K562 (cell line): ENCODE data around the gene SPAG17. TPM values are rescaled to one million over a fixed set of nuclear protein-coding genes. Genes with fewer than 3 reads are reported as not detected.

ENCODE experiments used
- ATAC-seq: fragments of 200-7000 bp; cut with Tn5 transposase; 3 replicates; pipeline ENCODE4 v1.9.1; 2020; ENCODE audit warnings: moderate library complexity
- BruUV-seq: library from RNA; stranded (reverse); fragments of 400-500 nt; replicated peaks from 2 replicates; lab custom pipeline; 2021; lab: Mats Ljungman, UMichigan
- CTCF ChIA-PET: fragments of 300-600 bp; formaldehyde crosslinking; extraction: SDS; loops from one replicate; lab custom pipeline; 2021; ENCODE audit warnings: low intra/inter-chr PET ratio; lab: Yijun Ruan, JAX
- POLR2A ChIA-PET: fragments of 300-600, 350-650 bp; sonication (Branson Sonifier 250); formaldehyde crosslinking; extraction: SDS; loops from one replicate; lab custom pipeline; 2021; ENCODE audit warnings: antibody characterized with exemption, inconsistent platforms; lab: Yijun Ruan, JAX
- DNase-seq, 4 experiments: peaks; one replicate each; pipeline versions ENCODE4 v3.0.0 to v3.0.0-alpha.2; 2011 to 2018; ENCODE audit warnings: low spot score in 3 of 4, mixed read lengths in 3 of 4; ENCODE audit errors: extremely low read depth in 1 of 4
- FAIRE-seq: peaks from 2 replicates; lab custom pipeline; 2011; peaks lifted over from hg19 to GRCh38; lab: Jason Lieb, UNC
- H2AFZ ChIP-seq: 2 replicates; pipeline ENCODE4 v1.6.0; 2011; ENCODE audit warnings: low read depth, low read length, control low read depth, inconsistent platforms
- H3K27ac ChIP-seq: fragments of 200-600 bp; 3 replicates; pipeline ENCODE4 v1.8.0; 2011; ENCODE audit warnings: low read depth, mild to moderate bottlenecking, control low read depth, inconsistent platforms, low read length, moderate library complexity, mixed read lengths; ENCODE audit errors: extremely low read depth
- H3K27me3 ChIP-seq, 2 experiments: fragments of 300-600 bp in 1 of 2; 2 replicates in 1 of 2; 3 replicates in 1 of 2; pipeline versions ENCODE4 v1.6.0 to v1.8.0; 2011; ENCODE audit warnings: inconsistent platforms in 2 of 2, low read length in 2 of 2, mild to moderate bottlenecking in 1 of 2, mixed read lengths in 1 of 2, moderate library complexity in 1 of 2; ENCODE audit not compliant: control insufficient read depth in 2 of 2, insufficient read depth in 2 of 2
- H3K36me3 ChIP-seq: fragments of 300-600 bp; 3 replicates; pipeline ENCODE4 v1.8.0; 2011; ENCODE audit warnings: mild to moderate bottlenecking, low read length, inconsistent platforms; ENCODE audit not compliant: control insufficient read depth, insufficient read depth
- H3K4me1 ChIP-seq, 2 experiments: fragments of 200-600 bp in 1 of 2; replicated peaks in 1 of 2; 2 replicates in 1 of 2; 3 replicates in 1 of 2; pipeline versions ENCODE4 v1.5.1 to v1.8.0; 2011; ENCODE audit warnings: inconsistent platforms in 2 of 2, low read length in 2 of 2, mild to moderate bottlenecking in 1 of 2, mixed read lengths in 1 of 2, moderate library complexity in 1 of 2; ENCODE audit not compliant: control insufficient read depth in 2 of 2, insufficient read depth in 2 of 2
- H3K4me2 ChIP-seq: 2 replicates; pipeline ENCODE4 v1.6.1; 2011; ENCODE audit warnings: low read length, control low read depth, inconsistent platforms, mixed read lengths; ENCODE audit not compliant: insufficient read depth
- H3K4me3 ChIP-seq: fragments of 200-600 bp; sonication (generic), shearing (Covaris generic); 2 replicates; pipeline ENCODE4 v1.5.1; 2016; ENCODE audit warnings: control low read depth, inconsistent platforms
- H3K79me2 ChIP-seq: fragments of 200-600 bp; 3 replicates; pipeline ENCODE4 v1.8.0; 2011; ENCODE audit warnings: low read length, inconsistent platforms; ENCODE audit not compliant: control insufficient read depth, insufficient read depth
- H3K9ac ChIP-seq, 2 experiments: 2 replicates each; pipeline versions ENCODE4 v1.6.0 to v1.6.1; 2011; ENCODE audit warnings: low read depth in 2 of 2, low read length in 2 of 2, control low read depth in 1 of 2, inconsistent platforms in 1 of 2, mild to moderate bottlenecking in 1 of 2, mixed read lengths in 1 of 2; ENCODE audit not compliant: insufficient read depth in 1 of 2
- H3K9me1 ChIP-seq: one replicate; pipeline ENCODE4 v1.6.0; 2011; ENCODE audit warnings: inconsistent platforms, mild to moderate bottlenecking, low read length, moderate library complexity; ENCODE audit not compliant: control insufficient read depth, insufficient read depth
- H3K9me3 ChIP-seq: replicated peaks from 2 replicates; pipeline ENCODE4 v1.5.1; 2011; ENCODE audit warnings: low read depth, low read length, inconsistent platforms; ENCODE audit not compliant: control insufficient read depth, insufficient read depth
- H4K20me1 ChIP-seq: replicated peaks from 2 replicates; pipeline ENCODE4 v1.6.1; 2011; ENCODE audit warnings: low read length, inconsistent platforms, mixed read lengths; ENCODE audit not compliant: control insufficient read depth, insufficient read depth
- ETV1 ChIP-seq: fragments of 450-650 bp; conservative IDR thresholded peaks from 2 replicates; pipeline ENCODE4 v1.6.1; 2016; ENCODE audit warnings: missing genetic modification characterization, control low read depth, low read depth, missing compliant biosample characterization
- KDM2B ChIP-seq: fragments of 250-450 bp; sonication (Bioruptor Pico); IDR thresholded peaks from 2 replicates; pipeline ENCODE4 v1.8.0; 2021; ENCODE audit warnings: mild to moderate bottlenecking, moderate library complexity
- PCBP2 ChIP-seq: fragments of 200-400 bp; formaldehyde crosslinking; IDR thresholded peaks from 2 replicates; pipeline ENCODE4 v1.6.1; 2018; ENCODE audit warnings: low read length, low read depth, mild to moderate bottlenecking, moderate library complexity; ENCODE audit not compliant: poor library complexity, severe bottlenecking
- POLR2B ChIP-seq: fragments of 450-650 bp; IDR thresholded peaks from 2 replicates; pipeline ENCODE4 v1.6.1; 2018; ENCODE audit warnings: low read depth; ENCODE audit not compliant: partially characterized antibody
- RAD21 ChIP-seq, 2 experiments: fragments of 250-450 bp in 1 of 2; fragments of 450-650 bp in 1 of 2; sonication (Bioruptor Pico) in 1 of 2; formaldehyde crosslinking in 1 of 2; IDR thresholded peaks in 1 of 2; conservative IDR thresholded peaks in 1 of 2; 2 replicates each; pipeline versions ENCODE4 v1.4.0 to v1.8.0; 2020 to 2022; ENCODE audit warnings: mild to moderate bottlenecking in 2 of 2, moderate library complexity in 1 of 2
- SREBF2 ChIP-seq: sonication (generic); formaldehyde crosslinking; IDR thresholded peaks from 2 replicates; pipeline ENCODE4 v1.4.0; 2020; ENCODE audit warnings: mild to moderate bottlenecking, missing genetic modification reagents
- WGBS: fragments of 100-300 bp; shearing (Covaris generic); methylation state at CpG from one replicate; pipeline ENCODE4 v1.1.6; 2016; ENCODE audit warnings: low coverage, mixed read lengths; ENCODE audit not compliant: insufficient coverage; ENCODE audit errors: missing lambda C conversion rate; 5-methylcytosine and 5-hydroxymethylcytosine counted together
- in situ Hi-C: fragments of 300-500 bp; cut with MboI; formaldehyde crosslinking; loops from 4 replicates; pipeline ENCODE4 v1.15.0; 2018; ENCODE audit warnings: inconsistent platforms, mixed read lengths
- intact Hi-C: fragments of 100-400 bp; cut with micrococcal nuclease; formaldehyde crosslinking; loops from 2 replicates; pipeline ENCODE4 v1.14.2; 2022
- polyA plus RNA-seq, 8 experiments: library from polyadenylated mRNA; depleted of rRNA in 4 of 8; stranded (reverse) in 5 of 8; unstranded in 3 of 8; fragments of >200 nt; fragmentation: Nextera tagmentation in 2 of 8; fragmentation: Illumina TruSeq in 1 of 8; extraction: Ambion mirVana in 2 of 8; extraction: Trizol in 1 of 8; gene quantifications; 2 replicates each; pipeline versions ENCODE4 v1.2.1 to v1.2.3, GENCODE V29; 2011 to 2014; ENCODE audit warnings: inconsistent platforms in 1 of 8, missing spikeins in 1 of 8
- total RNA-seq, 7 experiments: library from RNA; depleted of rRNA in 6 of 7; stranded (reverse); fragments of >200 nt in 6 of 7; fragmentation: Illumina TruSeq in 2 of 7; extraction: Trizol in 2 of 7; gene quantifications; 2 replicates each; pipeline versions ENCODE4 v1.2.1 to v1.2.3, GENCODE V29; 2011 to 2021; ENCODE audit warnings: low replicate concordance in 1 of 7
- TF ChIP-seq, protein P1 (sequence below): sonication (generic); formaldehyde crosslinking; IDR thresholded peaks from 2 replicates; pipeline ENCODE4 v1.8.1; 2023; ENCODE audit warnings: mild to moderate bottlenecking, missing genetic modification reagents
- TF ChIP-seq, protein P2 (sequence below): fragments of 250-450 bp; sonication (Bioruptor Pico); IDR thresholded peaks from 2 replicates; pipeline ENCODE4 v1.8.0; 2022; ENCODE audit warnings: inconsistent platforms
- TF ChIP-seq, protein P3 (sequence below), 3 experiments: IDR thresholded peaks in 2 of 3; conservative IDR thresholded peaks in 1 of 3; 2 replicates each; pipeline ENCODE4 v1.5.1; 2011 to 2012; ENCODE audit warnings: low read length in 3 of 3, mild to moderate bottlenecking in 3 of 3, control low read depth in 2 of 3, improper control_type of control experiment in 1 of 3, inconsistent platforms in 1 of 3, low read depth in 1 of 3, mixed read lengths in 1 of 3, moderate library complexity in 1 of 3; ENCODE audit not compliant: insufficient read depth in 2 of 3

Gene SPAG17
- total and polyA plus RNA-seq, 9 of the 15 experiments (the other 6 are each of a cell fraction or from before 2014, with no cell fraction given), result 0.07 to 2.1 (median 1.5) TPM

DNA sequence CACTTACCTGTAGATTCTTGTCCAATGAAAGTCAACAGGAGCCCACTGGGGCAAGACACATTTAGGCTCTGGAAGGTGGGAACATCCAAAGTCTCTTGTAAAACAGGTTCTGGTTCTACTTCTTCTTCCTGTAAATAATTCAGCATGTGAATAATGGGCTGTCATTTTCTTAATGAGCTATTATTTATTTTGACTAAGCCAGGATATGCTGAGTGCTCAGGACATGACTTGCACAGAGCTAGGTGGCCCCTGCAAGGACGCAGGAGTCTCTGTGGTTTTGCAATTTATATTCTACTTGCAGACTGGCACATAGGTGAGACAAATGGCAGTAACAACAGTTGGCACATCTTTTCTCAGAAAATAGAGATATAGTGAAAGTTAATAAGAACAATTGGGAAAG lies 156.8 kb downstream of the SPAG17 start (continued):
- TF ChIP-seq, protein P1, sequence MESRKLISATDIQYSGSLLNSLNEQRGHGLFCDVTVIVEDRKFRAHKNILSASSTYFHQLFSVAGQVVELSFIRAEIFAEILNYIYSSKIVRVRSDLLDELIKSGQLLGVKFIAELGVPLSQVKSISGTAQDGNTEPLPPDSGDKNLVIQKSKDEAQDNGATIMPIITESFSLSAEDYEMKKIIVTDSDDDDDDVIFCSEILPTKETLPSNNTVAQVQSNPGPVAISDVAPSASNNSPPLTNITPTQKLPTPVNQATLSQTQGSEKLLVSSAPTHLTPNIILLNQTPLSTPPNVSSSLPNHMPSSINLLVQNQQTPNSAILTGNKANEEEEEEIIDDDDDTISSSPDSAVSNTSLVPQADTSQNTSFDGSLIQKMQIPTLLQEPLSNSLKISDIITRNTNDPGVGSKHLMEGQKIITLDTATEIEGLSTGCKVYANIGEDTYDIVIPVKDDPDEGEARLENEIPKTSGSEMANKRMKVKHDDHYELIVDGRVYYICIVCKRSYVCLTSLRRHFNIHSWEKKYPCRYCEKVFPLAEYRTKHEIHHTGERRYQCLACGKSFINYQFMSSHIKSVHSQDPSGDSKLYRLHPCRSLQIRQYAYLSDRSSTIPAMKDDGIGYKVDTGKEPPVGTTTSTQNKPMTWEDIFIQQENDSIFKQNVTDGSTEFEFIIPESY (CRISPR knock-in tag), result no peak
- TF ChIP-seq POLR2B, result no peak
- no peak for TF ChIP-seq ETV1 (tag)
- TF ChIP-seq KDM2B (CRISPR knock-in tag), result no peak
- TF ChIP-seq, protein P2, sequence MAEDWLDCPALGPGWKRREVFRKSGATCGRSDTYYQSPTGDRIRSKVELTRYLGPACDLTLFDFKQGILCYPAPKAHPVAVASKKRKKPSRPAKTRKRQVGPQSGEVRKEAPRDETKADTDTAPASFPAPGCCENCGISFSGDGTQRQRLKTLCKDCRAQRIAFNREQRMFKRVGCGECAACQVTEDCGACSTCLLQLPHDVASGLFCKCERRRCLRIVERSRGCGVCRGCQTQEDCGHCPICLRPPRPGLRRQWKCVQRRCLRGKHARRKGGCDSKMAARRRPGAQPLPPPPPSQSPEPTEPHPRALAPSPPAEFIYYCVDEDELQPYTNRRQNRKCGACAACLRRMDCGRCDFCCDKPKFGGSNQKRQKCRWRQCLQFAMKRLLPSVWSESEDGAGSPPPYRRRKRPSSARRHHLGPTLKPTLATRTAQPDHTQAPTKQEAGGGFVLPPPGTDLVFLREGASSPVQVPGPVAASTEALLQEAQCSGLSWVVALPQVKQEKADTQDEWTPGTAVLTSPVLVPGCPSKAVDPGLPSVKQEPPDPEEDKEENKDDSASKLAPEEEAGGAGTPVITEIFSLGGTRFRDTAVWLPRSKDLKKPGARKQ, result no peak
- TF ChIP-seq SREBF2 (CRISPR knock-in tag), result no peak

DNA sequence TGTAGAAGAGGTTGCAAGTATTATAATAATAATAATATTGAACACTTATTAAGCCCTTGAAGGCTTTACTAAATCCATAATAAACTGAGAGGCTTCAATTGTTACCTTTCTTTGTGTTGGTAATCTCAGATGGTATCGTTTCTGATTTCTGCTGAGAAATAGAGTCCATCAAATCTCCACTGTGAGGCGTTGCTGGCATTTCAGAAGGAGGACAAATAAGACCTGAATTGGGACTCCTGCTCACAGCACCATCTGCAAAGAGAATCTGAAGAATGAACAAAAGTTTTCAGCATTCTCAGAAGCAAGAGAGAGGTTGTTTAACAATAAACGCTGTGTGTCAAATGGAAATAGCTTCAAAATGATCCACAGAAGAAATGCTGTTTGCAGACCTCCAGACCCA lies 161.8 kb downstream of the SPAG17 start:
- H3K9me3 ChIP-seq, result no peaks in the 10 kb centered on the region
- no peak for FAIRE-seq
- no peak overlapping the region for H3K4me3 ChIP-seq
- no peaks in the 10 kb centered on the region for H3K27me3 ChIP-seq
- no peaks in the 10 kb centered on the region for H4K20me1 ChIP-seq
- 0% methylated on average over 3 of the region's 3 CpGs for WGBS
- no peak for ATAC-seq
- no peak for DNase-seq
- no peaks in the 10 kb centered on the region for H3K9me1 ChIP-seq
- ChIA-PET POLR2A (interaction anchor here (1.3 kb wide), 1 partner anchor 10 kb away, joined by 5 read pairs; no protein-coding TSS in a partner anchor), CTCF (no interaction called here)
- H3K4me2 ChIP-seq, result no peak overlapping the region
- in situ Hi-C loops (no loop called here), intact Hi-C loops (no loop called here)
- no peaks in the 10 kb centered on the region for H3K4me1 ChIP-seq
- no peak overlapping the region for H3K9ac ChIP-seq
- no TSS peak for BruUV-seq
- H3K79me2 ChIP-seq, result no peaks in the 10 kb centered on the region
- TF ChIP-seq, protein P3, sequence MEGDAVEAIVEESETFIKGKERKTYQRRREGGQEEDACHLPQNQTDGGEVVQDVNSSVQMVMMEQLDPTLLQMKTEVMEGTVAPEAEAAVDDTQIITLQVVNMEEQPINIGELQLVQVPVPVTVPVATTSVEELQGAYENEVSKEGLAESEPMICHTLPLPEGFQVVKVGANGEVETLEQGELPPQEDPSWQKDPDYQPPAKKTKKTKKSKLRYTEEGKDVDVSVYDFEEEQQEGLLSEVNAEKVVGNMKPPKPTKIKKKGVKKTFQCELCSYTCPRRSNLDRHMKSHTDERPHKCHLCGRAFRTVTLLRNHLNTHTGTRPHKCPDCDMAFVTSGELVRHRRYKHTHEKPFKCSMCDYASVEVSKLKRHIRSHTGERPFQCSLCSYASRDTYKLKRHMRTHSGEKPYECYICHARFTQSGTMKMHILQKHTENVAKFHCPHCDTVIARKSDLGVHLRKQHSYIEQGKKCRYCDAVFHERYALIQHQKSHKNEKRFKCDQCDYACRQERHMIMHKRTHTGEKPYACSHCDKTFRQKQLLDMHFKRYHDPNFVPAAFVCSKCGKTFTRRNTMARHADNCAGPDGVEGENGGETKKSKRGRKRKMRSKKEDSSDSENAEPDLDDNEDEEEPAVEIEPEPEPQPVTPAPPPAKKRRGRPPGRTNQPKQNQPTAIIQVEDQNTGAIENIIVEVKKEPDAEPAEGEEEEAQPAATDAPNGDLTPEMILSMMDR (IDR thresholded peaks at IDR 0.05 in 2 of 3, conservative IDR thresholded peaks at IDR 0.05 in 1 of 3; ENCODE audit: insufficient read depth in 2 of 3, low read depth in 1 of 3, low read length in 3 of 3), result peak in 1 of 3 experiments; percentile 13; a peak in 1 of 6 replicates
- TF ChIP-seq RAD21 (CRISPR knock-in tag; conservative IDR thresholded peaks at IDR 0.05 in 1 of 2, IDR thresholded peaks at IDR 0.05 in 1 of 2), result peak in 1 of 2 experiments; percentile 20; a peak in 2 of 4 replicates
- no peak for TF ChIP-seq PCBP2
- TF ChIP-seq, all 486 proteins: peak for 2
- Histone ChIP-seq H3K36me3 (no peaks in the 10 kb centered on the region), H3K27ac (no peak overlapping the region), H2AFZ (no peak overlapping the region)
